NCI-H1694 (cell line): ENCODE results near the gene PLEKHG5.

Source experiments
- DNase-seq: peaks from one replicate; lab custom pipeline; 2025; lab: John Stamatoyannopoulos, UW

The PLEKHG5 gene

DNA sequence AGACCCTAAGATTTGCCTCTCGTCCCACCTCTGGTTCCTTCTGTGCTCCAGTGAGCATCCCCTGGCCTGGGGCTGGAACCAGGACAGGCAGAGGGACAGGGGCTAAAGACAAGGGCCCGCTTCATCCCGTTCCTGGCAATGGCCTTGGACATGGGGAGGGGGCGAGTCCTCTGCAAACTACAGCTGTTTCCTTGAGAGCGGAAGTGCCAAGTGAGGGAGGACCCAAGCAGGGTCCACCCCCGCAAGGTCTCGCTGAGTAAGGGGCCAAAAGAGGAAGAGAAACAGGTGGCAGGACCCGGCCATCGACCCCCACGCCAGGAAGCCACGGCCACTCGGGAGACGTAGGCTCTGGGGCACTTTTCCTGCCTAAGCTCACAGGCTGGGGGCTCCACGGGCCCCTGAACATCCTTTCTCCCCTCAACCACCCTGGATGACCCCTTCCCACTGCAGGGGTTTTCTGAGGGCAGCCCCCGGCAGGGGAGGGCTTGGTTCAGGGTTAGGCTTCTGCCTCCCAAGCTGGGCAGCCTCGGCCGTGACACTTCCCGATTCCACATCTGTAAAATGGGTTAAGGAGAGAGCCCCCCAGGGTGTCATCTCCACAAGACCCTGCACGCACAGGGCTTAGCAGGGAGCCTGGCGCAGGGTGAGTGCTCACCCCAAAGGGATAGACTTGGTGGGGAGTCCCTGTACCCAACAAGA lies 17.9 kb upstream of the PLEKHG5 start:
- DNase-seq: no peak

DNA sequence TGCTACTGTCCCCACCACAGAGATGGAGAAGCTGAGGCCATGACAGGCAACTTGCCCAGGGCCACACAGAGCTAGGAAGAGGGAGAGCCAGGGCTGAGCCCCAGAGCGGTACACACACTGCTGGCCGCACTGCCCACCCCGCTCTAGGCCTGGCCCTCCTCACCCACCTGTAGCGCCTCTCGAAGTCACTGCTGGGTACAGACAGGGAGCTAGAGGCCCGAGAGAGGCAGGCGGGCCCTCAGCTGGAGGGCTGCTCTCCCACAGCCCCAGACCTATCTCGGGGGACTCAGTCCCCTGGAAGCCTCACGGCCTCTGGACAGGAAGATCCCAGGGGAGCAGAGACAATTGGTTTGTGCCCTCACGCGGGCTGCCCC lies 17.3 kb upstream of the PLEKHG5 start:
- no peak for DNase-seq

DNA sequence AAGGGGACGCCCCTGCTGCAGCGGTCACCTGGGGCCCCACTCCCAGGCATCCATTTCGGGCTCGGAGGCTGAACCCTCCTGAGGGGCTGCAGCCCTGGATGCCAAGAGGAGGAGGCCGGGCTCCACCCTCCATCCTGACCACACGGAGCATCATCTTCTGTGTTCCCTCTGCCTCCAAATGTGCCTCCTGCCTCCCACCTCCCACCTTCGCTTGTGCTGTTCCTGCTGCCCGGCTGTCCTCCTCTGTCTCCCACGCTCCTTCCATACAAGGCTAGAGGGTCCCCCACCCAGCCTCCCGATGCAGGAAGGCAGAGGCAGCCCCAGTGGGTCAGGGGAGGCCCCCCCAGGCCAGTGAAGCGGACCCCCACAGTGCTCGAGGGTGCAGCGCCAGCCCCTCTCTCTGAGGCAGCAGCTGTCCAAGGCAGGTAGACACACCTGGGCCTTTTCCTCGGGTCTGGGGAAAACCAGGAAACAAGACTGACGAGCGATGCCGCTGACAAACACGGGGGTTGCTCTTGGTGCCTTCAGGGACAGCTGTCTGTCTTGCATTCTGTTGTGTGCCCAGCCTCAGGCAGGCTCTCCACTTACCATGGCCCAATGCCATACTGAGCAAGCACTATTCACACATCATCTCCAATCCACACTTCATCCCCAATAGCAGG lies 16.8 kb upstream of the PLEKHG5 start:
- no peak for DNase-seq

DNA sequence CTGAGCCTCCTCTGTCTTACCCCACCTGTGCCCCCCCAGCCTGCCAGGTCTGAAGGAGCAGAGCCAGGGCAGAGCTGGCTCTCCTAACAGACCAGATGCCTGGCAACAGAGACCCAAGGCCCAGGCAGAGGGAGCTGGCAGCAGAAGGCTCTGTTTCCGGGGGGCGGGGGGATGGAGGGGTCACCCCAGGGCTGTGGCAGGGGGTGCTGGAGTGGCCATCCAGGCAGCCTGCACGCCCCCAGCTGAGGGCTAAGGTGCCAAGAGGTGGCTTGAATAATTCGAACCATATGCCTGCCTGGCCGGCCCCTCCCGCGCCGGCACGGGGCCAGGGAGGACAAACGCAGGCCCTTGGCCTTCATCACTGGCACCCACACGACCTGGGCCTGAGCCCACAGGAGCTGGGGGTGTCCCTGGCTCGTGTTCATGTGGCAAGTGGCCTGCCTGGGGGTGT lies 16.0 kb upstream of the PLEKHG5 start:
- no peak for DNase-seq

DNA sequence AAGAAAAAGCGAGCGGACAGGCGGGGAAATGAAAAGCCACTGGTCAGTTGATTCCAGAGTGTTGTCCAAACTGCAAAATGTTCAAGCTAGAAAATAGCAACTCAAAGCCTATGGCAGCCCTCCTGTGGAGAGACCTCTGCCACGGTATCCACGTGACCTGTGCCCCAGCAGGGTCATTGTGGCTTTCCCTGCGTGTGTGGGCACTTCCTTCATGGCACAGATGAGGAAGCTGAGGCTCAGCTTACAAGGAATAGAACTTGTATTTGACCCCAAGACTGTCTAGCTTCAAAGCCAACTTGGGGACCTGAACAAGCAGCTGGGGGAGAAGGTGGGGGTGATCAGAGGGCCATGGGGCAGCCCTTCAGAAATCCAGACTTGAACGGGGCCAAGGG lies 15.6 kb upstream of the PLEKHG5 start:
- DNase-seq: no peak

DNA sequence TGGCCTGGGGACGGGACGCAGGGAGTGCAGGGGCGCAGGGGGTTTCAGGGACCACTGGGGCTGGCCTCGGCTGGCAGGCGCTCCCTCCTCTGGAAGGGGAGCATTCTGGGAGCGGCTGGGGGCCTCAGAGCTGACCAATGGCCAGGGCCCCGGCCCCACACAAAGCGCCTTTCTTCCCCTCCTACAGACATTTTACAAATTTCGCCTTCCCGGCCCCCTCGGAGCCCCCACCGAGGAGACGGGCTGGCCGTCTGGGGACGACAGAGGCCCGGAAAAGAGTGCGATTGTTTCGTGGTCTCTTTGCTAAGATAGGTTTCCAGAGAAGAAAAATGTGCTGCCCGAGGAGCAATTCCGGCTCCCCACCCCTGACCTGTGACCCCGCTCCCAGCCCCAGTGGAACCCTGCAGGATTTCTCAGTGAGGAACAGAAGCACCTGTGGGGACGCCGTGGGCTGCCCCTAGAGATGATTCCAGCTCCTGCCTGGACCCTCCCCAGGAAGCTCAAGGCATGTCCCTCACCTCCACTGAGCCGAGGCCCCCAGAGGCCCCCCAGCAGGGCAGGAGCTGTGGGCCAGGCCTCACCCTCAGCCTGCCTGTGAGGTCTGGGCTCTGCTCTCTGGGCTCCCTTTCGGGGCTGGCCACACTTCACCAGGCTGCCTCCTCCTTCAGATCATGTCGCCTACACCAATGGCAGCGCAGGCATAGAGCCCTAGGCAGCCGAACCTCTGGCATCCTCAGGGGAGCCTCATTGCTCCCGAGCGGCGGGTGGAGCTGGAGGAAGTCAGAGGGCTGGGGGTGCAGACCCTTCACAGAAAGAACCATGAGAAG lies 15.0 kb upstream of the PLEKHG5 start:
- DNase-seq: no peak

DNA sequence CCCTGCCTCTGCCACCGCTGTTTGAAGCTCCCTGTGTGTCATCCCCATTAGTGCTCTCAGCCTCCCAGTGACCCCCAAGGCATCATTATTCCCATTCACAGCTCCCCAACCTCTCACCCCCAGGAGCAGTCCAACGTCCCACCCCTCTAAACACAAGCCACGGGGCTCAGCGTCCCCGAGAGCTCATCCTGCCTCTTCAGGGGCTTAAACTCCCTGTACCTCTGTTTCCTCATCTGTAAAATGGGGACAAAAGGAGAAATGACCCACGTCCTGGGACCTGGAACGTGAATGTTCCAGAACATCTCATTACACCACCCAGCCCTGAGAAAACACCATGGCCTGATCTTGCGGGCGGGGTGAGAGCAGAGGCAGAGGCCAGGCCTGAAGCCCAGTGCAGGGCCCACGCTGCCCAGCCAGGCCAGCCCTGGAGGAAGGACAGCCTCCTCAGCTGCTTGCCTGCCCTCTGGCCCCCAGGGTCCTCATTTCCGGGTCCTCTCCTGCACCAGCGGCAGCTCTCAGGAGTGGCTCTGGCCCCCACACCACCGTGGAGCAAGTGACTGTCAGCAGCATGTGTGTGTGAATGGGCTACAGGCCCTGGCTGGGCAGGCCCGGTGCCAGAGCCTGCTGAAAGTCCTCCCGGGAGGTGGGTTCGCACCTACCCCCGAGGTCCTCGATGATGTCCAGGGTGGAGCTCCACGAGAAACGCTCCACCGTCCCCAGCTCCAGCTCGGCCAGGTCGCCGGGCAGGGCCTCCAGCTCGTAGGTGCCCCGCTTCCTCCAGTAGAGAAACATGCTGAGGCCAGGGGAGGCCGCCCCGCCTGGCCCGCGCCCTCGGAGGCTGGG lies 14.1 kb upstream of the PLEKHG5 start:
- no peak for DNase-seq

DNA sequence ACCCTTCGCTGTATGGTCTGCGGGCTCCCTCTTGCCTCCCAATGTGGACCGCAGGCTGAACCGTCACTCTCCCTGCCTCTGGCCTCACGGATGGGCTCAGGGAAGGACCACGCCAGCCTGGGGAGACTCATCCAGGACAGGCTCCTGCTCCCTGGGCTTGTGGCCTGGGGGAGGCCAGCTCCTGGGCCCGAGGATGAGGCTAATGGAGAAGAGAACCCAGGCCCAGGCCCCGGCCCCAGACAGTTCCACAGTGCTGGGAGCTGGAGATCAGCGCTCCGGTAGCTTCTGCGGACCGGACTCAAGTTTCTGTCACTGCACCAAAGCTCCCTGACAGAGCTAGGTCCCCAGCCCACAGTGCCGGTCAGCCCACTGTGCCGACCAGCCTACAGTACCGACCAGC lies 13.4 kb upstream of the PLEKHG5 start:
- DNase-seq: no peak

DNA sequence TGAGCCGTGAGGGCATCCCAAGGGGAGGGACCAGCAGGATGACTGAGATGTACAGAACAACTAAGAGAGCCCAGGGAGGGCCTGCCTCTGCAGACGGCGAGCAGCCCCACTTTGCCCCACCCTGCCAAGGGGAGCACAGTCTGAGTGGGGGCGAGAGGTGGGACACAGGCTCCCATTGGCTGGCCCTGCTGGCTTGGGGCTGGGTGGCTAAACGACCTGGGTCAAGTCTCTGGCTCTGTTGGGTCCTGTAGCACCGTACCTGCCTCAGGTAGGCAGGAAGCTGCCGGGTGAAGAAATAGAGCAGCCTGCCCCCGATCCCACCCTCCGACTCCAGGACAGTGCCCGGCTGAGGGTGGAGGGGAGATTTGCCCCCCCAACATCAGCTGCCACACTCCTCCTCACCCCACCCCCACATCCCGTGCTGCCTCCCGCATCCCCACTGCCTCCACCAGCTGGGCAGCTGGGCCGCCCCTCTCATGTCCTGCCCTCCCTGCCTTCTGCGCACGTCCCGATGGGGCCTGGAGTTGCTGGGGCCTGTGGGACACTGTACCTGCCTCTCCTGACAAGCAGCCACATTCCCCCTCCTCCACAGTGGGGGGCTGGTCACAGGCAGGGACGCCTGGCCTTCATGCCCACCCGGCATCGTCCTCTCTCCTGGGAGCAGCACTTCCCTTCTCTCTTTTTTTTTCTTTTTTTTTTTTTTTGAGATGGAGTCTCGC lies 12.6 kb upstream of the PLEKHG5 start:
- DNase-seq: no peak

DNA sequence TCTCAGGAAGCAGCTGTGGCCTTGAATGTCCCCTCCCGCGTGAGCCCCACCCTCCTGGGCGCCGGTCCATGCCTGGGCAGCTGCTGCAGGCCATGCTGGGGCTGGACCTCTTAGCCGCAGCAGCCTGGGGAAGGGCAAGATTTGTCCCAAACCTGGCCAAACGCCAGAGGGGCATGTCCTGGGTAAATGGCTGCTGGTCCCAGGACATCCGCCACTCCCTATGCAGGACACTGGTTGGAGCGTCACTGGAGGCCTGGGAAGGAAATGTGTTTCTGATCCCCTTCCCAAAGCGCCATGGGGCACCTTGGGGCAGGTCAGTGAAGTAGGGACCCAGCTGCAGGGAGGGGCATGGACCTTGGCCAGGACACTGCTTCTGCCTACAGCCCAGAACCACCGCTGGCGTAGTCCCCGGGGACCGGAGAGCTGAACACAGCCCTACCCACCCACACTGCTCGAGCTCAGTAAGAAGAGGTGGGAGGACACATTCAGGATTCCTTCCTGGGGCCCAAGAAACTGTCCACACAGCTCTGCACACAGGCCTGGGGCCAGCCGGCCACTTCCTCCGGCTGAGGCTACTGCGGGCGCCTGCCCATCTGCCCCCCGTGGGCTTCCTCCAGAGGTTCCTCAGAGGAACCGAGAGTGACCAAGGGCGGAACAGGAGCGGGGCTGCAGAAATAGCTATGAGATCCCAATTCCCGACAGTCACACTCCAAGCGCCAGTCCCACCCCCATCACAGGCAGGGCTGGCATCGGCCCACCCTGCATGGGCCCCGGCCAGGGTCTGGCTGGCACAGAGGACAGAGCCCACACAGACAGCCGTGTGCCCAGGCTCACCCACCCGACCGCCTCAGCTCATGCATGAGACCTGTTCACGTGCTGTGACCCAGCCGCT lies 10.8 kb upstream of the PLEKHG5 start:
- DNase-seq: no peak

DNA sequence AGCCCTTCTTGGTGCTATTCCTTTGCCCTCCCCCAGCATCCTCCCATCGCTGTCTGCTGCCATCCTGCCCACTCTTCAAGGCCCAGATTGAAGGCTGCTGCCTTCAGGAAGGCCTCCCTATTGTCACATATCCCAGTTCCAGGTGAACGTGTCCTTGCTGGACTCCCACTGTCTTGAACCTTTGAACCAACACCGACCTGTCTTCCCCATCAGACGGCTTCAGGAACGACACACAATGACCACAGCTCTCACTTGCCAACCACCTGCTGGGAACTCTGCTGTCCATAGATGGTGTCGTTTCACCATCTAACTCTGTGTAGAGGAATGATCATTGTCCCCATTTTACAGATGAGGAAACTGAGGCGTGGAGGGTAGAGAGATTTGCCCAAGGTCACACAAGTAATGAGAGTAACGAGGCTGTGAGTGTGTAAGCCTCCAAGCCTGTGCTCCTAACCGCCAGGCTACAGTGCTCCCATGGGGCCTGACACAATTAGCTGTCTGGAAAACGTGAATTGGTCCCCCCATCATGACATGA lies 9.9 kb upstream of the PLEKHG5 start:
- no peak for DNase-seq

DNA sequence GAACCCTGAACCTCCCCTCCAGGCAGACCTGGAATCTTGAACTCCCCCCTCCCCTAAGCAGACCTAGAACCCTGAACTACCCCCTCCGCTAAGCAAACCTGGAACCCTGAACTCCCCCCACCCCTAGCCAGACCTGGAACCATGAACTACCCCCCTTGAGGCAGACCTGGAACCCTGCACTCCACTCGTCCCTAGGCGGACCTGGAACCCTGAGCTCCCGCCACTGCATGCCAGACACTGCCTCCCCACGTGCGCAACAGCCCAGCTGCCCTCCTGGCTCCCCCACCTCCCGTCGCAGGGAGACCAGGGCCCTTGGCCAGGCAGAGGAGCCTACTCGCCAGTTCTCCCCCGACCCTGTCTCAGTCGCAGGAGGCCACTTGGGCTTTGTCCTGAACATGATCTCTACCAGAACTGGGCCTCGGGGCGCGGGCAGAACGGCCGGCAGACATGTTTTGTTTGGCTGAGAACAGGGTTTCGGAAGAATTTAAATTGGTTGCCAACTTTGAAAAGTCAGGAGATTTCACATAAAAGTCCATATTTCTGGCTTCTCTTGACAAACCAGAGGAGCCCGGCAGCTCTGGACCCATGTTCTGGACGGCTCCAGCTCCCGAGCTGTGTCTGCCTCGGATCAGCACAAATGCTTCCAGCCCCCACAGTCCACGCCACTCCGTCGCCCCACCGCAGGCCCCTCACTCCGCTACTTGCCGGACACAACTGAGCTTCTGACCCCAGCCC lies 9.2 kb upstream of the PLEKHG5 start:
- no peak for DNase-seq

DNA sequence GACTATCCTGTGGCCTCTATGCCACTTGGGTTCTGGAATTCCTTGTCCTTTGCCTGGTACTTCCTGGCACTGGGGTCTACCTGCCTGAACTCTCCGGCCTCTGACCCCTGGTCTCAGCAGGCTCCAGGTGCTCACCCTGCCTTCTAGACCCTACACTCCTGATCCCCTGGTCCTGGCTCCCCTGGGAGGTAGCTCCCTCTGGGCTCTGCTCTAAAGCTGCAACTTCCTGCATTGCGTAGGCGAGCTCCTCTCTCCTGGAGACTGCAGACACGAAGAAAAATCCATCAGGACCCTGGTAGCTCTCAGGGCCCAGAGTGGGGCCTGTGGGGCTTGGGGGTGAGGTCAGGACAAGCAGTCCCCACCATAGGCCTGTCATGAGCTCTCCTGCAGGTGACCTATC lies 7.8 kb upstream of the PLEKHG5 start:
- DNase-seq: no peak

DNA sequence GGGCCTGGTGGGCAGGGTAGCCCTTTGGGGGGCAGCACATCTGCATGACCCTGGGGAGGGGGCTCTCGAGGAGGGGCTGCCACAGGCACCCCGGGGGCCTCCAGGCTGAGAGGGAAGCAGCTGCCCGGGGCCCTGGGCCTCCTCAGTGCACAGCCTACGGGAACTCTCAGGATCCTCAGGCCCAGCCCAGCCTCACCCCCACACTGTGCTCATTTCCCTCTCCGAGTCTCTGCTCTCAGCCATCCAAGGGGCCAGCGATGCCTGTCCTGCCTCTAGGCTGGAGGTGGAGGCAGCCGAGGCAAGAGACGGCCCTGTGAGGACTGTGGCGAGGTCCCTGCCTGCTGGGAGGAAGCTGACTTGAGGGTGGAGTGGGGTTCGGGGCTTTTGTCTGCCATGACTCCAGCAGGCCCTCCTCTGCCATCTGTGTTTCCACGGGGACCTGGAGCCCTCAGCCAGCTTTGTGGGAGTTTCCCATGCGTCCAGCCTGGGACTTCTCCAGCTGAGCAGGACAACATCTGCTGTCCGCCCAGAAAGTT lies 7.2 kb upstream of the PLEKHG5 start:
- DNase-seq: no peak

DNA sequence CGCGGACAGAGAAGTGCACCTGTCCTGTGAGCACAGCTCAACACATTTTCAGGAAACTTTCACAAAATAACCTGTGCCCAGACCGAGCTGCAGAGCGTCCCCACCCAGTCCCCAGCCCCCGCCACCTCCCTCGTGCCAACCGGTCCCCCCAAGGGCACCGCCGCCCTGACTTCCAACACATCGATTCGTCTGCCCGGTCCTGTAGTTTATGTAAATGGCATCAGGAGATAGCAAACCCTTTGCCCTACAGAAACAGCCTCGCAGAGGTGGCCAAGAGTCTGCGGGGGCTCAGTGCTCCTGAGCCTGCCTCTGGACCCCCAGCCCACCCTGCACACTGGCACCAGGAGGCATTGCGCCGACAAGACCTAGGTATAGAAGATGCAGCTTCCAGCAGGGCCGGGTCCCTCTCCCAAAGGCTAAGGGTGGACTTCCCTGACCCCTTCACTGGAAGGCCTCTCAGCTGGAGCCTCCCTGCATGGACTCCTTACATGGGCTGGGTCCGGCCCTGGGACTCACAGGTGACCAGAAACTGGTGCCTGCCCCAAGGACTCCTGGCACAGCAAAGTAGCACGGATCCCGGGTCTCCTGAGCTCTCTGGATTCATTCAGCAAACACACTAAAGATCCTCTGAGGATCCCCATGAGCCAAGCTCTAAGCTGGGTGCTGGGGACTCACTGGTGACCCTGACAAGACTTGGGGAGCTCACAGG lies 6.6 kb upstream of the PLEKHG5 start:
- no peak for DNase-seq

DNA sequence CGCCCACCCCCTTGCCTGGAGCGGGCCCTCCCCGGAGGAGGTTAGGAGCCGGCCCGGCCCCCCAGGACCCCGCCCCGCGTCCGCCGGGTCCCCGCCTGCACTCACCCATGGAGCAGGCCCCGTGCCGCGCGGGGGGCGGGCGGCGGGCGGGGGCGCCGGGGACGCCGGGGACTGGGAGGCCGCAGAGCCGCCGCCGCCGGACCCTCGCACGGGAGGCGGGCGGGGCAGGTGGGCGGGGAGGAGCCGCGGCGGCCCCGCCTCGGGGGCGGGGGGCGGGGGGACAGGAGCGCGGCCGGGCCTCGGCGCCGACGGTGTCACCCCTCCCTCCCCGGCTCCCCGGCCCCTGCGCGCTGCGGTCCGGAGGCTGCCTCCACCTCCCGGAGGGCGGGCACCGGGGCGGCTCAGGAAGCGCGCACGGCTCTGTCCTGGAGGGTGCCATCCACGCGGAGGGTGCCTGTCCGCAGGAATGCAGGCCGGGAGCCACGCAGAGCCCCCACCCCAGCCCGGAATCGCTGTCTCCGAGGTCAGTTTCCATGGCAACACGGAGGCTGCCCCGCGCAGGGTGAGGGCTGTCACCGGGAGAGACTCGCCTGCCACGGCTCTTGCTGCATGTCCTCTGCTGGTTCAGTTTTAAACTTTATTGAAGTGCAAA lies 5.9 kb upstream of the PLEKHG5 start:
- no peak for DNase-seq

DNA sequence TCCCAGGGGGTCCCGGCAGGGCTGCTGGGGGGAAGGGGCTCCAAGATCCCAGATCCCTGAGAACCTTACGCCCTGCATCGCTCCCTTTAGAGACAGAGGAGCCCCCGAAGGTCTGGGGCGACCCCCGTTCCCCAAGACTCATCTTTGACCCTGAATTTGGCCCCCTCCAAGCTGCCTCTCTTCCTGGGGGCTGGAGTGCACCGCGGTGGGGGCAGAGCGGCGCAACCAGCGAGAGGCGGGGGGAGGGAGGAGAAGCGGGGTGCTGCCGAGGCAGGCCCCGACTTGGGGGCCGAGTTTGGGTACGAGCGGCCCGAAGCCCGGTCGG lies 5.4 kb upstream of the PLEKHG5 start:
- DNase-seq: no peak

DNA sequence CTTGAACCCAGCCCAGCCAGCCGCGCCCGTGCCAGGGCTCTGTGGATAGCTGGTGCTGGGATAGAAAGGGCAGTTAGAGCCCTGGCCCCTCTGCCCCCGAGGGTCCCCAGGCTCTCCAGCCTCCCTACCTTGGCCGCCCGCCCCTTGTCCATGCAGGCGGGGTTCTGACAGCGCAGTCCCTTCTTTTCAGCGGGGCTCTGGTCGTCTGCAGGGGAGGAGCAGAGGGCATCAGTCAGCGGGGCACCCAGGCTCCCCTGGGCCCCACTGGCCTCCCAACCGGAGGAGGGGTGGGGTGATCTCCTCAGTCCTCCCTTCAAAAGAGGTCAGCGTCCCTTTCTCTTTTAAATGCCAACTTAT lies 4.9 kb upstream of the PLEKHG5 start:
- DNase-seq: no peak
